Calu3 (cell line): ENCODE results near the gene PRIM1. TPM values are rescaled to one million over a fixed set of nuclear protein-coding genes. Genes with fewer than 3 reads are reported as not detected.
"Not testable (repeated sequence)": the region's sequence is repeated elsewhere in the genome, so short reads cannot be mapped to it uniquely, and the experiment has no call there.

ENCODE experiments used
- BruUV-seq: library from RNA; stranded (reverse); fragments of 400-500 nt; replicated peaks from 2 replicates; lab custom pipeline; 2021; lab: Mats Ljungman, UMichigan
- CTCF ChIA-PET: fragments of 300-600 bp; sonication (Branson Sonifier 250); formaldehyde crosslinking; loops from one replicate; lab custom pipeline; 2022; ENCODE audit warnings: antibody characterized with exemption; lab: Charles Lee
- DNase-seq: peaks from one replicate; pipeline ENCODE4 v3.0.0; 2022
- H3K27ac Mint-ChIP-seq: one replicate; pipeline ENCODE4 v1.8.0; 2022; ENCODE audit warnings: mixed read lengths; ENCODE audit not compliant: unreplicated experiment
- H3K27me3 Mint-ChIP-seq: one replicate; pipeline ENCODE4 v1.8.0; 2022; ENCODE audit warnings: mixed read lengths; ENCODE audit not compliant: unreplicated experiment
- H3K36me3 Mint-ChIP-seq: one replicate; pipeline ENCODE4 v1.8.0; 2022; ENCODE audit warnings: mild to moderate bottlenecking, moderate library complexity, mixed read lengths; ENCODE audit not compliant: insufficient read depth, unreplicated experiment
- H3K4me1 Mint-ChIP-seq: one replicate; pipeline ENCODE4 v1.8.0; 2022; ENCODE audit warnings: mild to moderate bottlenecking, low read depth, mixed read lengths; ENCODE audit not compliant: unreplicated experiment
- H3K4me3 Mint-ChIP-seq: one replicate; pipeline ENCODE4 v1.8.0; 2022; ENCODE audit warnings: mild to moderate bottlenecking, low read depth, moderate library complexity, mixed read lengths; ENCODE audit not compliant: unreplicated experiment
- H3K9me3 Mint-ChIP-seq: one replicate; pipeline ENCODE4 v1.8.0; 2022; ENCODE audit warnings: low read depth, mixed read lengths; ENCODE audit not compliant: unreplicated experiment
- CTCF ChIP-seq: fragments of 200-600 bp; IDR thresholded peaks from one replicate; pipeline ENCODE4 v1.8.0; 2022; ENCODE audit warnings: antibody characterized with exemption; ENCODE audit not compliant: unreplicated experiment
- intact Hi-C: fragments of 100-400 bp; cut with micrococcal nuclease; formaldehyde crosslinking; loops from one replicate; pipeline ENCODE4 v1.10.0; 2022; ENCODE audit not compliant: unreplicated experiment
- total RNA-seq: library from RNA; stranded (reverse); gene quantifications from 2 replicates; pipeline ENCODE4 v1.2.3, GENCODE V29; 2022

PRIM1 gene
- total RNA-seq, 1 experiment from 2014 or later = 39.7 TPM

- no peaks in the 10 kb centered on the region for H3K4me1 Mint-ChIP-seq
- H3K27ac Mint-ChIP-seq = no peak overlapping the region
- intact Hi-C loops = no loop called here
- peaks cover 13% of the 10 kb centered on the region for H3K27me3 Mint-ChIP-seq
- no TSS peak for BruUV-seq
- H3K4me3 Mint-ChIP-seq = no peak overlapping the region
- no peak for TF ChIP-seq CTCF
- H3K9me3 Mint-ChIP-seq = no peaks in the 10 kb centered on the region
- peaks cover 5% of the 10 kb centered on the region for H3K36me3 Mint-ChIP-seq
- CTCF ChIA-PET = no interaction called here
- no peak for DNase-seq
Measured at GRCh38 chr12:56792678-56793077, 40.6 kb upstream of the PRIM1 start.

GRCh38 chr12:56789429-56789828 is 37.3 kb upstream of the PRIM1 start:
- H3K4me3 Mint-ChIP-seq, H3K36me3 Mint-ChIP-seq, CTCF ChIA-PET, DNase-seq, BruUV-seq, H3K27ac Mint-ChIP-seq, intact Hi-C loops, H3K9me3 Mint-ChIP-seq, H3K4me1 Mint-ChIP-seq: not testable (repeated sequence)
- H3K27me3 Mint-ChIP-seq = peaks cover 26% of the 10 kb centered on the region

- Mint-ChIP-seq H3K36me3 (peaks cover 5% of the 10 kb centered on the region), H3K9me3 (peaks cover 3% of the 10 kb centered on the region), H3K4me3 (no peak overlapping the region), H3K27ac (no peak overlapping the region), H3K27me3 (peaks cover 26% of the 10 kb centered on the region), H3K4me1 (peaks cover 10% of the 10 kb centered on the region)
- CTCF ChIA-PET = no interaction called here
- no TSS peak for BruUV-seq
- intact Hi-C loops = no loop called here
- no peak for DNase-seq
- no peak for TF ChIP-seq CTCF
Measured at GRCh38 chr12:56787498-56787897, 35.4 kb upstream of the PRIM1 start.

GRCh38 chr12:56785874-56786273 is 33.8 kb upstream of the PRIM1 start:
- TF ChIP-seq CTCF = no peak
- Mint-ChIP-seq H3K27me3 (peaks cover 13% of the 10 kb centered on the region), H3K4me3 (no peak overlapping the region), H3K9me3 (peaks cover 3% of the 10 kb centered on the region), H3K36me3 (no peaks in the 10 kb centered on the region), H3K27ac (no peak overlapping the region), H3K4me1 (peaks cover 10% of the 10 kb centered on the region)
- intact Hi-C loops = no loop called here
- DNase-seq = no peak
- no TSS peak for BruUV-seq
- CTCF ChIA-PET = no interaction called here

- no TSS peak for BruUV-seq
- Mint-ChIP-seq H3K4me3 (no peak overlapping the region), H3K27me3 (peaks cover 13% of the 10 kb centered on the region), H3K4me1 (peaks cover 14% of the 10 kb centered on the region), H3K27ac (no peak overlapping the region), H3K36me3 (no peaks in the 10 kb centered on the region), H3K9me3 (peaks cover 3% of the 10 kb centered on the region)
- TF ChIP-seq CTCF = no peak
- DNase-seq = no peak
- intact Hi-C loops = no loop called here
- CTCF ChIA-PET = no interaction called here
Measured at GRCh38 chr12:56785141-56785865, 33.2 kb upstream of the PRIM1 start.
